Neutrophil (primary cell): ENCODE data around the gene CNGA3.

Source experiments
- H3K27ac ChIP-seq: fragments of 200-600 bp; sonication (generic); 2 replicates; pipeline ENCODE4 v1.5.1; 2016; ENCODE audit warnings: mild to moderate bottlenecking, moderate library complexity
- H3K27me3 ChIP-seq: fragments of 200-600 bp; sonication (generic); 2 replicates; pipeline ENCODE4 v1.6.0; 2016; ENCODE audit warnings: mild to moderate bottlenecking
- H3K36me3 ChIP-seq: fragments of 200-600 bp; sonication (generic); 2 replicates; pipeline ENCODE4 v1.5.1; 2017
- H3K4me1 ChIP-seq, 2 experiments: fragments of 200-600 bp in 1 of 2; sonication (generic) in 1 of 2; 1 replicate in 1 of 2; 2 replicates in 1 of 2; pipeline versions ENCODE4 v1.5.1 to v1.6.1; 2013 to 2016; ENCODE audit warnings: low read depth in 1 of 2, low read length in 1 of 2, mild to moderate bottlenecking in 1 of 2, moderate library complexity in 1 of 2; ENCODE audit not compliant: control insufficient read depth in 1 of 2, insufficient read depth in 1 of 2
- H3K4me3 ChIP-seq, 2 experiments: fragments of 200-600 bp in 1 of 2; sonication (generic) in 1 of 2; 1 replicate in 1 of 2; 2 replicates in 1 of 2; pipeline ENCODE4 v1.5.1; 2013 to 2016; ENCODE audit warnings: low read depth in 1 of 2, low read length in 1 of 2, mild to moderate bottlenecking in 1 of 2, moderate library complexity in 1 of 2
- H3K9me3 ChIP-seq: fragments of 200-600 bp; sonication (generic); 2 replicates; pipeline ENCODE4 v1.5.1; 2016
- TF ChIP-seq, protein P1 (sequence below): fragments of 200-600 bp; sonication (generic); IDR thresholded peaks from 2 replicates; pipeline ENCODE4 v1.5.1; 2016; ENCODE audit warnings: antibody characterized with exemption

Gene CNGA3

DNA sequence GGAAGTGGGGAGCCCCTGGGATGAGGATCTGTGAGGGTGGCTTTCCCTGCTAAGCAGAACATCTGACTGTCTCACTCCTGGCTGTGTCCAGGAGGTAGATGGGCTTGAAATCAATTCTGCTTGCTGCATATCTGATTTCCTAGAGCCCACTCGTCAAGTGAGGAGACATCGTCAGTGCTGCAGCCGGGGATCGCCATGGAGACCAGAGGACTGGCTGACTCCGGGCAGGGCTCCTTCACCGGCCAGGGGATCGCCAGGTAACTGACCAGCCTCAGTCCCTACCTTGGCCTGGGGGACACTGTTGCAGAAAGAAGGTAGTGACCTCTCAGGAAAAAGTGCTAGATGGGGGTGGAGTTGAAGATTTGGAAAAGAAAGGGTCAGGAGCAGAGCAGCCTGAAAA lies 31.3 kb downstream of the CNGA3 start:
- H3K36me3 ChIP-seq, result no peaks in the 10 kb centered on the region
- no peak overlapping the region for H3K4me3 ChIP-seq
- TF ChIP-seq, protein P1, sequence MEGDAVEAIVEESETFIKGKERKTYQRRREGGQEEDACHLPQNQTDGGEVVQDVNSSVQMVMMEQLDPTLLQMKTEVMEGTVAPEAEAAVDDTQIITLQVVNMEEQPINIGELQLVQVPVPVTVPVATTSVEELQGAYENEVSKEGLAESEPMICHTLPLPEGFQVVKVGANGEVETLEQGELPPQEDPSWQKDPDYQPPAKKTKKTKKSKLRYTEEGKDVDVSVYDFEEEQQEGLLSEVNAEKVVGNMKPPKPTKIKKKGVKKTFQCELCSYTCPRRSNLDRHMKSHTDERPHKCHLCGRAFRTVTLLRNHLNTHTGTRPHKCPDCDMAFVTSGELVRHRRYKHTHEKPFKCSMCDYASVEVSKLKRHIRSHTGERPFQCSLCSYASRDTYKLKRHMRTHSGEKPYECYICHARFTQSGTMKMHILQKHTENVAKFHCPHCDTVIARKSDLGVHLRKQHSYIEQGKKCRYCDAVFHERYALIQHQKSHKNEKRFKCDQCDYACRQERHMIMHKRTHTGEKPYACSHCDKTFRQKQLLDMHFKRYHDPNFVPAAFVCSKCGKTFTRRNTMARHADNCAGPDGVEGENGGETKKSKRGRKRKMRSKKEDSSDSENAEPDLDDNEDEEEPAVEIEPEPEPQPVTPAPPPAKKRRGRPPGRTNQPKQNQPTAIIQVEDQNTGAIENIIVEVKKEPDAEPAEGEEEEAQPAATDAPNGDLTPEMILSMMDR, result no peak
- no peaks in the 10 kb centered on the region for H3K4me1 ChIP-seq
- H3K27ac ChIP-seq, result no peak overlapping the region
- no peaks in the 10 kb centered on the region for H3K9me3 ChIP-seq
- H3K27me3 ChIP-seq, result peaks cover 84% of the 10 kb centered on the region

DNA sequence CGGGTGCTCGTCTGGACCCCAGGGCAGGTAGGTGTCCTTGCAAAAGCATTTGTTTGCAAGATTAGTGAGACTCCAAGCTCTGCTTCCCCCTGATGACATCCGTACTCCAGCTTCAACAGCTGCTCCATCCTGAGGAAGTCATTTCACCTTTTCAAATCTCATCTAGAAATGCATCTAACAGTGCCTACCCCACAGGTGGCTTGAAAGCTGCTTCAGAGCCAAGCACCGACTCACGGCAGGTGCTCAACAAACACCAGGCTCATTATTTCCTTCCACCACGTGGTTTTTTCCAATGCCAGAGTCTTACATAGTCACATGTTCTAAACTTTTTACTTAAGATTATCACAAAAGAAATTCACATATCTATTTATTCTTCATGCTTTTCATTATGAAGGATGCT lies 31.9 kb downstream of the CNGA3 start:
- TF ChIP-seq, protein P1, result no peak
- H3K4me3 ChIP-seq, result no peak overlapping the region
- H3K27me3 ChIP-seq, result peaks cover 77% of the 10 kb centered on the region
- no peaks in the 10 kb centered on the region for H3K9me3 ChIP-seq
- H3K27ac ChIP-seq, result no peak overlapping the region
- H3K4me1 ChIP-seq, result no peaks in the 10 kb centered on the region
- no peaks in the 10 kb centered on the region for H3K36me3 ChIP-seq

DNA sequence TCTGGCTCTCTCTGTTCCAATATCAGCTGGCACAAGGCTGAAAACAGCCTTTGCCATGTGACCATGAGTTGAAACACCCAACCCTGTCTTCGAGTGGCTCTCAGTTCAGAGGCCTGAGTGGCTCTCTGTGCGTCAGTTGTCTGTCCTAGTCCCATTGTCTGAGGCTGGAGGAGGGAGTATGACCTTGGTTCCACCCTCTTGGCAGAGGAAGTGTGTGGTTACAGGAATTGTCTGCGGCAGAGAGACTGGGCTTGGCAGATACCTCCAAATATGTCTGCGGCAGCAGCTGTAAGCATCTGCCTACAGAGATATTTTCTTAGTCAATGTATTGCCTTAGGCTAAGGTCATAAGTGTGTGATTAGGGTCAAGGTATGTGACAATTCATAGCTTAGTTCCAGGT lies 32.6 kb downstream of the CNGA3 start:
- H3K27ac ChIP-seq, result no peak overlapping the region
- H3K36me3 ChIP-seq, result no peaks in the 10 kb centered on the region
- peaks cover 70% of the 10 kb centered on the region for H3K27me3 ChIP-seq
- no peak overlapping the region for H3K4me3 ChIP-seq
- TF ChIP-seq, protein P1, result no peak
- no peaks in the 10 kb centered on the region for H3K4me1 ChIP-seq
- no peaks in the 10 kb centered on the region for H3K9me3 ChIP-seq

DNA sequence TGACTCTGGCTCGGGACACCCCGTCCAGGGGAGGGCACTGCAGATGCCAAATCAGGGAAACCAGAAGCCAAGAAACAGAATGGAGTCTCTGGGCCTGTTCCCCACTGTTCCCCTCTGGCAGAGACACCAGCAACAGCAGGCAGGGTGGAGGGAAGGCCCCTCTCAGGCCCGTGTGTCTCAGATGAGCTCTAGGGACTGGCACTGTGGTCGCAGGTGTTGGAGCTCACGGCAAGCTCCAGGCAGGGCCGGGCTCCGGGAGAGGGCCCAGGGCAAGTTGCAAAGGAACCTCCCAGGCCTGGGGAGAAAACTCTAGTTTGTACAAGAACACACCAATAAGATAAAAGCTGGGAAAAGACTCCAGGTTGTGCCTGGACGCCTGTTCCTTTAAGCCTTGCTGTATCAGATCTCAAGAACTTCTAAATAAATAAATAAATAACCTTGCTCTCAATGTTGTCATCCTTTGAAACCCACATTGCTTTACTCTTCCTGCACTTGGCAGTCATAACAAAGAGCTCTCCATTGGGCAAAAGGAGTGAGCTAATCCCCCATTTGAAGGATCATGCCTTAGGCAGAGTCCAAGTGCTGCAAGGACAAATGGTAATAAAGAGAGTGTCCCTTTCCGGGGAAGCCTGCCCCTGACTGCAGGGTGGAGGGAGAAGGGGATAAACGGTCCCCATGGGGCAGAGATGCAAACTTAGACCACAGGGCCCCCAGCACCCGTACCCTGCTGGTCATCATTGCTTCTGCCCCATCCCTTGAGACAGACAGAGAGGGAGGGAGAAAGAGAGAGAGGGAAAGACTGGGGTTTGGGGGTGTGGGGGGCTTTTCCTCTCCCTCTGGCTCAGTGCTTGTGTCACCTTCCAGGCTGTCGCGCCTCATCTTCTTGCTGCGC lies 33.3 kb downstream of the CNGA3 start:
- TF ChIP-seq, protein P1, result no peak

DNA sequence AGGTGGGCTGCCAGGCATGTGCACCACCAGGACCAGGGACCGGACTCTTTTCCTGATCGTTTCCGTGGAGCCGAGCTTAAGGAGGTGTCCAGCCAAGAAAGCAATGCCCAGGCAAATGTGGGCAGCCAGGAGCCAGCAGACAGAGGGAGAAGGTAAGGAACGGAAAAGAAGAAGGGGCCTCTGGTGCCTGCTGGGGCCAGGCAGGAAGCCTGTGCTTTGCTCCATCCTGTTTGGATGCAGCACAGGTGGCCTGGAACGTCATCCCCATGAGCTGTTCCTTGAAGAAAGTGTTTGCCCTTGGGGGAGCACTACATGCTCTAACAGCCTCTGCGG lies 33.9 kb downstream of the CNGA3 start:
- TF ChIP-seq, protein P1, result no peak
- Histone ChIP-seq H3K27ac (no peak overlapping the region), H3K4me1 (no peaks in the 10 kb centered on the region), H3K4me3 (no peak overlapping the region), H3K27me3 (peaks cover 58% of the 10 kb centered on the region), H3K36me3 (no peaks in the 10 kb centered on the region), H3K9me3 (no peaks in the 10 kb centered on the region)

More for the DNA sequence above, 33.3 kb downstream of the CNGA3 start:
- no peaks in the 10 kb centered on the region for H3K36me3 ChIP-seq
- no peaks in the 10 kb centered on the region for H3K9me3 ChIP-seq
- no peaks in the 10 kb centered on the region for H3K4me1 ChIP-seq
- peaks cover 64% of the 10 kb centered on the region for H3K27me3 ChIP-seq
- H3K27ac ChIP-seq, result no peak overlapping the region
- H3K4me3 ChIP-seq, result no peak overlapping the region
